Gastrocnemius medialis (tissue), 4 donors: Measurements from ENCODE around the gene CBX2. TPM values are rescaled to one million over a fixed set of nuclear protein-coding genes. Genes with fewer than 3 reads are reported as not detected.

Experiments
- ATAC-seq, 2 donors: fragments of 150-250 bp; one replicate each; pipeline ENCODE4 v1.9.1; 2016
- DNase-seq, 2 donors: peaks; one replicate each; pipeline ENCODE4 v3.0.0-alpha.2; 2019
- H3K27ac ChIP-seq, 4 donors: fragments of 200-600 bp; sonication (generic); 1 replicate in 1 of 4; 2 replicates in 3 of 4; pipeline ENCODE4 v1.5.1; 2016 to 2018; ENCODE audit warnings: mild to moderate bottlenecking in 2 of 4, moderate library complexity in 1 of 4
- H3K27me3 ChIP-seq, 3 donors: fragments of 200-600 bp; sonication (generic) in 2 of 3; 1 replicate in 1 of 3; 2 replicates in 2 of 3; pipeline versions ENCODE4 v1.5.1 to v1.6.0; 2016 to 2019; ENCODE audit warnings: mild to moderate bottlenecking in 1 of 3, moderate library complexity in 1 of 3
- H3K36me3 ChIP-seq, 2 donors: fragments of 200-600 bp; sonication (generic) in 1 of 2; one replicate each; pipeline ENCODE4 v1.5.1; 2017 to 2018
- H3K4me1 ChIP-seq, 2 donors: fragments of 200-600 bp; sonication (generic) in 1 of 2; one replicate each; pipeline ENCODE4 v1.5.1; 2016 to 2017; ENCODE audit warnings: mild to moderate bottlenecking in 2 of 2
- H3K4me3 ChIP-seq, 4 donors: fragments of 200-600 bp; sonication (generic) in 3 of 4; 1 replicate in 1 of 4; 2 replicates in 3 of 4; pipeline ENCODE4 v1.5.1; 2016 to 2019; ENCODE audit warnings: mild to moderate bottlenecking in 2 of 4
- H3K9me3 ChIP-seq, 3 donors: fragments of 200-600 bp; sonication (generic) in 2 of 3; 1 replicate in 1 of 3; 2 replicates in 2 of 3; pipeline ENCODE4 v1.5.1; 2016 to 2019
- POLR2A ChIP-seq, 2 donors: fragments of 450-650 bp; IDR thresholded peaks; one replicate each; pipeline ENCODE4 v1.6.1; 2017; ENCODE audit warnings: antibody characterized with exemption in 2 of 2, mild to moderate bottlenecking in 2 of 2, moderate library complexity in 2 of 2
- in situ Hi-C, 4 donors: fragments of 200-750 bp; cut with MboI; loops; one replicate each; pipeline versions ENCODE4 v1.15.0 to v1.8.0; 2017; ENCODE audit warnings: low sequenced_read_pairs in 4 of 4
- intact Hi-C: fragments of 100-400 bp; cut with DNase I; formaldehyde crosslinking; loops from one replicate; pipeline ENCODE4 v1.15.1; 2023; ENCODE audit warnings: low total_unique reads
- total RNA-seq, 4 donors: library from RNA; depleted of rRNA; stranded (reverse); fragments of >200 nt; gene quantifications; one replicate each; pipeline versions ENCODE4 v1.1.0 to v1.2.3, GENCODE V29; 2016
- TF ChIP-seq, protein P1 (sequence below), 5 experiments: fragments of 450-650 bp in 3 of 5; fragments of 200-600 bp in 2 of 5; sonication (generic) in 2 of 5; IDR thresholded peaks in 4 of 5; conservative IDR thresholded peaks in 1 of 5; 1 replicate in 4 of 5; 2 replicates in 1 of 5; pipeline ENCODE4 v1.5.1; 2016 to 2019; ENCODE audit warnings: antibody characterized with exemption in 5 of 5, mild to moderate bottlenecking in 3 of 5, moderate library complexity in 3 of 5

The CBX2 gene
- total RNA-seq, 4 donors from 2014 or later, result 0.13 to 1.1 (median 0.42) TPM; not detected in 1

DNA sequence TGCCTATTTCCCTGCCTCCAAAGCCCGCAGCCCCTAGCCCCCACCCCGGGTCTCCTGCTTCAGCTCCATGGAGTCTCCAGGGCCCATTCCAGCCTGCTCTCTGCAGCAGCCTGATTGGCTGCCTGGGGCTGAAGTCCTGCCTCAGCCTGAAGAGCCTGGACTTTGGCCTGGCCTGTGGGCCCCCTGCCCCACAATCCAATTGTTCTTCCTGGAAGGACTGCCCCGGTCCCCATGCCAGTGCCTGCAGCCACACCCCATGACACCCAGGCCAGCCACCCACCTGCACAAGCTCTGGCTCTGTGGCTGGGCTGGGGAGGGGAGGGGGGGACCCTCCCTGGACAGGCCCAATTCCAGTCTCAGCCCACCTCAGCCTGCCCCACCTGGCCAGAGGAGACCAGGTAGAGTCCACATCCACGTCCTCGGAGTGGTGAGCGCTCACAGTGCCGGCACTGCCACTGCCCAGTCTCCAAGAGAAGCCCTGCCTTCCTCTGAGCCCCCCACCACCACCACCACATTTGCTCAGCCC is 34.9 kb upstream of the CBX2 start:
- Histone ChIP-seq H3K36me3 (no peaks in the 10 kb centered on the region), H3K27me3 (peaks cover 49 to 71% (median 55%) of the 10 kb centered on the region in 3 donors), H3K4me3 (no peak overlapping the region), H3K9me3 (no peaks in the 10 kb centered on the region), H3K4me1 (peaks cover 0 to 5% of the 10 kb centered on the region in 2 donors), H3K27ac (no peak overlapping the region)
- DNase-seq (no peak), ATAC-seq (no peak)
- intact Hi-C loops (loop anchor here (1.0 kb wide), 1 partner anchor 248 kb away; no protein-coding TSS in a partner anchor), in situ Hi-C loops (no loop called here)
- no peak for TF ChIP-seq POLR2A (IDR thresholded peaks at IDR 0.05)
- TF ChIP-seq, protein P1, sequence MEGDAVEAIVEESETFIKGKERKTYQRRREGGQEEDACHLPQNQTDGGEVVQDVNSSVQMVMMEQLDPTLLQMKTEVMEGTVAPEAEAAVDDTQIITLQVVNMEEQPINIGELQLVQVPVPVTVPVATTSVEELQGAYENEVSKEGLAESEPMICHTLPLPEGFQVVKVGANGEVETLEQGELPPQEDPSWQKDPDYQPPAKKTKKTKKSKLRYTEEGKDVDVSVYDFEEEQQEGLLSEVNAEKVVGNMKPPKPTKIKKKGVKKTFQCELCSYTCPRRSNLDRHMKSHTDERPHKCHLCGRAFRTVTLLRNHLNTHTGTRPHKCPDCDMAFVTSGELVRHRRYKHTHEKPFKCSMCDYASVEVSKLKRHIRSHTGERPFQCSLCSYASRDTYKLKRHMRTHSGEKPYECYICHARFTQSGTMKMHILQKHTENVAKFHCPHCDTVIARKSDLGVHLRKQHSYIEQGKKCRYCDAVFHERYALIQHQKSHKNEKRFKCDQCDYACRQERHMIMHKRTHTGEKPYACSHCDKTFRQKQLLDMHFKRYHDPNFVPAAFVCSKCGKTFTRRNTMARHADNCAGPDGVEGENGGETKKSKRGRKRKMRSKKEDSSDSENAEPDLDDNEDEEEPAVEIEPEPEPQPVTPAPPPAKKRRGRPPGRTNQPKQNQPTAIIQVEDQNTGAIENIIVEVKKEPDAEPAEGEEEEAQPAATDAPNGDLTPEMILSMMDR (IDR thresholded peaks at IDR 0.05 in 4 of 5, conservative IDR thresholded peaks at IDR 0.05 in 1 of 5), result no peak

- TF ChIP-seq, protein P1 (IDR thresholded peaks at IDR 0.05 in 4 of 5, conservative IDR thresholded peaks at IDR 0.05 in 1 of 5), result no peak
- no peak for TF ChIP-seq POLR2A (IDR thresholded peaks at IDR 0.05)
- H3K27me3 ChIP-seq, result peaks cover 51 to 74% (median 56%) of the 10 kb centered on the region in 3 donors
- H3K9me3 ChIP-seq, result no peaks in the 10 kb centered on the region
- intact Hi-C loops, result no loop called here
- ATAC-seq (no peak), DNase-seq (no peak)
- in situ Hi-C loops, result no loop called here
- H3K4me1 ChIP-seq, result peaks cover 0 to 5% of the 10 kb centered on the region in 2 donors
- H3K36me3 ChIP-seq, result no peaks in the 10 kb centered on the region
- no peak overlapping the region for H3K4me3 ChIP-seq
- no peak overlapping the region for H3K27ac ChIP-seq
These were observed 34.3 kb upstream of the CBX2 start for GRCh38 chr17:79743614-79744013.

DNA sequence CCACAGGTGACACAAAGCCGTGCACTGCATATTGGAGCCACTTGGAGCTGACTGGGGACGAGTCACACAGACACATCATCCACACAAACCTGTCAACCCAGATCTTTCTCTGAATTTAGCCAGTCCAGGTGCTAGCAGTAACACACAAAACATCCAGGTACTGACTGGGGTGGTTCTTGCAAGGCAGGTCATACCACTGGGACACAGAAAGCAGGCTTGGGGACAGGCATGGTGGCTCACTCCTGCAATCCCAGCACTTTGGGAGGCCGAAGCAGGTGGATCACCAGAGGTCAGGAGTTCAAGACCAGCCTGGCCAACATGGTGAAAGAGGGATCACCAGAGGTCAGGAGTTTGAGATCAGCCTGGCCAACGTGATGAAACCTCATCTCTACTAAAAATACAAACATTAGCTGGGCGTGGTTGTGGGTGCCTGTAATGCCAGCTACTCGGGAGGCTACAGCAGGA is 32.3 kb upstream of the CBX2 start:
- peaks cover 57 to 75% (median 62%) of the 10 kb centered on the region in 3 donors for H3K27me3 ChIP-seq
- no peaks in the 10 kb centered on the region for H3K36me3 ChIP-seq
- peaks cover 0 to 5% of the 10 kb centered on the region in 2 donors for H3K4me1 ChIP-seq
- TF ChIP-seq, protein P1 (IDR thresholded peaks at IDR 0.05 in 4 of 5, conservative IDR thresholded peaks at IDR 0.05 in 1 of 5), result no peak
- TF ChIP-seq POLR2A (IDR thresholded peaks at IDR 0.05), result no peak
- no peak overlapping the region for H3K4me3 ChIP-seq
- intact Hi-C loops, result no loop called here
- no peaks in the 10 kb centered on the region for H3K9me3 ChIP-seq
- no peak overlapping the region for H3K27ac ChIP-seq
- ATAC-seq (no peak), DNase-seq (no peak)
- in situ Hi-C loops, result no loop called here

- DNase-seq, result no peak
- TF ChIP-seq, protein P1 (IDR thresholded peaks at IDR 0.05 in 4 of 5, conservative IDR thresholded peaks at IDR 0.05 in 1 of 5), result no peak
- TF ChIP-seq POLR2A (IDR thresholded peaks at IDR 0.05), result no peak
- in situ Hi-C loops, result no loop called here
- Histone ChIP-seq H3K4me3 (no peak overlapping the region), H3K27me3 (peaks cover 60 to 73% (median 61%) of the 10 kb centered on the region in 3 donors), H3K27ac (no peak overlapping the region), H3K36me3 (no peaks in the 10 kb centered on the region), H3K4me1 (peaks cover 0 to 2% of the 10 kb centered on the region in 2 donors), H3K9me3 (no peaks in the 10 kb centered on the region)
- intact Hi-C loops, result no loop called here
- no peak for ATAC-seq
These were observed 30.9 kb upstream of the CBX2 start for GRCh38 chr17:79746889-79747507.
